ENCODE results near the gene ALKBH2. TPM values are rescaled to one million over a fixed set of nuclear protein-coding genes. Genes with fewer than 3 reads are reported as not detected.

Gene ALKBH2
- total and polyA plus RNA-seq, 2 experiments from 2014 or later: 14.0 to 22.1 TPM

DNA sequence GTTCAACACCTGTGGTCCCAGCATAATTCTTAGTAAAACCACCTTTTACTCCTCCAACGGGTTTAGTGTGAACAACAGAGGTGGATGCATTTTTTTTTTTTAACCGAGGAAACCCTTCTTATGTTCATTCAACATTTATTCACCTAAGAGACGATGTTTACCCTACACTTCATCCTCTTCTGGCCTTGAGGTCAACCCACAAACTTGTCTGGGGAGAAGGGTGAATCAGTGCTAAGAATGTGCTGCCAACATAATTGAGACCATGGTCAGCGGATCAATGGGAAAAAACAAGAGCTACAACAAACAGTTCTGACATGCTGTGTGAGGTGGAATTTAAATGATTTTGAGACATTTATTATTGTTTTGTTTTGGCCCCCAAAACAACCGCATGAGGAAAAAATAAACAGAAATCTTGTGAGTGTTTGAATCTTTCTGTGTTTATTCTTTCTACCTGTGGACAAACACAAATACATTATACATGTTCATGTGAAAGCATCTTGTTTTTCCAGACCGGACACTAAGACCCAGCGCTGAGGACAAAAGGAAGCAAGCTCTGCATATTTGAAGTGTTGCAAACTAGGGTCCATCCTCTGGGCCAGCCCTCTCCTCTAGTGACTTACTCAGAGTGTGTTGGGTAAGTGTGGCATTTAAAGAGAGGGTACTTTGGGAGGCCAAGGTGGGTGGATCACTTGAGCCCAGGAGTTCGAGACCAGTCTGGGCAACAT lies 46.0 kb downstream of the ALKBH2 start:
- H3K4me2 ChIP-seq: no peak overlapping the region
- no peak overlapping the region for H3K27ac ChIP-seq

DNA sequence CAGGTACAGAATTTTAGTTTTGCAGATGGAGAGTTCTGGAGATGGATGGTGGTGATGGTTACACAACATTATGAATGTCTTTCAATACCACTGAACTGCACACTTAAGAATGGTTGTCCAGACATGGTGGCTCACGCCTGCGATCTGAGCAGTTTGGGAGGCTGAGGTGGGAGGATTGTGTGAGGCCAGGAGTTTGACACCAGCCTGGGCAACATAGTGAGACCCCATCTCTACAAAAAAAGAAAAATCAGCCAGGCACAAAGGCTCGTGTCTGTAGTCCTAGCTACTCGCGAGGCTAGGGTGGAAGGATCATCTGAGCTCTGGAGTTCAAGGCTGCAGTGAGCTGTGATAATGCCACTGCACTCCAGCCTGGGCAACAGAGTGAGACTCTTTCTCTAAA lies 49.0 kb downstream of the ALKBH2 start:
- 92% methylated on average over 5 of the region's 5 CpGs for WGBS (ENCODE audit: low lambda C conversion rate, missing lambda C conversion rate)

More for the DNA sequence above, 46.0 kb downstream of the ALKBH2 start:
- Histone ChIP-seq H3K9me2 (replicated peaks; ENCODE audit: insufficient read depth) (no peaks in the 10 kb centered on the region), H3K4me3 (no peak overlapping the region), H4K20me1 (ENCODE audit: insufficient read depth, poor library complexity, severe bottlenecking) (no peaks in the 10 kb centered on the region), H3K4me1 (ENCODE audit: insufficient read depth) (no peaks in the 10 kb centered on the region), H3K79me2 (no peaks in the 10 kb centered on the region), H2AFZ (no peak overlapping the region), H3K36me3 (replicated peaks; ENCODE audit: insufficient read depth, low read depth) (no peaks in the 10 kb centered on the region), H3K9me3 (ENCODE audit: low read depth) (no peaks in the 10 kb centered on the region), H3K27me3 (peaks cover 10% of the 10 kb centered on the region)
- TF ChIP-seq EZH2 (IDR thresholded peaks at IDR 0.05; ENCODE audit: borderline replicate concordance): no peak
- TF ChIP-seq EZH2phosphoT487 (IDR thresholded peaks at IDR 0.05; ENCODE audit: low read depth, severe bottlenecking, unreplicated experiment): no peak
- TF ChIP-seq, protein P1, sequence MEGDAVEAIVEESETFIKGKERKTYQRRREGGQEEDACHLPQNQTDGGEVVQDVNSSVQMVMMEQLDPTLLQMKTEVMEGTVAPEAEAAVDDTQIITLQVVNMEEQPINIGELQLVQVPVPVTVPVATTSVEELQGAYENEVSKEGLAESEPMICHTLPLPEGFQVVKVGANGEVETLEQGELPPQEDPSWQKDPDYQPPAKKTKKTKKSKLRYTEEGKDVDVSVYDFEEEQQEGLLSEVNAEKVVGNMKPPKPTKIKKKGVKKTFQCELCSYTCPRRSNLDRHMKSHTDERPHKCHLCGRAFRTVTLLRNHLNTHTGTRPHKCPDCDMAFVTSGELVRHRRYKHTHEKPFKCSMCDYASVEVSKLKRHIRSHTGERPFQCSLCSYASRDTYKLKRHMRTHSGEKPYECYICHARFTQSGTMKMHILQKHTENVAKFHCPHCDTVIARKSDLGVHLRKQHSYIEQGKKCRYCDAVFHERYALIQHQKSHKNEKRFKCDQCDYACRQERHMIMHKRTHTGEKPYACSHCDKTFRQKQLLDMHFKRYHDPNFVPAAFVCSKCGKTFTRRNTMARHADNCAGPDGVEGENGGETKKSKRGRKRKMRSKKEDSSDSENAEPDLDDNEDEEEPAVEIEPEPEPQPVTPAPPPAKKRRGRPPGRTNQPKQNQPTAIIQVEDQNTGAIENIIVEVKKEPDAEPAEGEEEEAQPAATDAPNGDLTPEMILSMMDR (IDR thresholded peaks at IDR 0.05; ENCODE audit: poor library complexity): no peak
- WGBS (ENCODE audit: low lambda C conversion rate, missing lambda C conversion rate): 81% methylated on average over 8 of the region's 8 CpGs
- no peak for DNase-seq (ENCODE audit: low spot score)

More for the DNA sequence above, 49.0 kb downstream of the ALKBH2 start:
- no peak overlapping the region for H3K27ac ChIP-seq
- no peaks in the 10 kb centered on the region for H3K79me2 ChIP-seq
- H3K4me2 ChIP-seq: no peak overlapping the region
- H4K20me1 ChIP-seq (ENCODE audit: insufficient read depth, poor library complexity, severe bottlenecking): no peaks in the 10 kb centered on the region
- no peak for DNase-seq (ENCODE audit: low spot score)
- H2AFZ ChIP-seq: no peak overlapping the region
- H3K4me1 ChIP-seq (ENCODE audit: insufficient read depth): no peaks in the 10 kb centered on the region
- no peaks in the 10 kb centered on the region for H3K36me3 ChIP-seq (replicated peaks; ENCODE audit: insufficient read depth, low read depth)
- H3K9me3 ChIP-seq (ENCODE audit: low read depth): no peaks in the 10 kb centered on the region
- TF ChIP-seq, protein P1 (IDR thresholded peaks at IDR 0.05; ENCODE audit: poor library complexity): no peak
- TF ChIP-seq EZH2 (IDR thresholded peaks at IDR 0.05; ENCODE audit: borderline replicate concordance) (no peak), EZH2phosphoT487 (IDR thresholded peaks at IDR 0.05; ENCODE audit: low read depth, severe bottlenecking, unreplicated experiment) (no peak)
- no peaks in the 10 kb centered on the region for H3K9me2 ChIP-seq (replicated peaks; ENCODE audit: insufficient read depth)
- H3K27me3 ChIP-seq: peaks cover 10% of the 10 kb centered on the region
- H3K4me3 ChIP-seq: no peak overlapping the region

Small RNA genes within 50 kb of the gene (small RNA-seq; reads per million reads assigned to genes)
- not detected for gene RNA5SP372

Other genes starting within 250 kb of the ALKBH2 start
- gene SSH1, start 235.9 kb downstream of the ALKBH2 start, total RNA-seq: 8.2 and 8.9 TPM in 2 replicates
- gene SSH1, start 235.9 kb downstream of the ALKBH2 start, polyA plus RNA-seq: 7.4 and 12.2 TPM in 2 replicates
- 0.90 and 2.2 TPM in 2 replicates for gene DAO, start 213.4 kb downstream of the ALKBH2 start, total RNA-seq
- gene DAO, start 213.4 kb downstream of the ALKBH2 start, polyA plus RNA-seq: 0.41 and 0.88 TPM in 2 replicates
- 0.27 TPM in 1 of 2 replicates, not detected in the other for gene SVOP, start 72.4 kb downstream of the ALKBH2 start, total RNA-seq
- 0.45 TPM in 1 of 2 replicates, not detected in the other for gene SVOP, start 72.4 kb downstream of the ALKBH2 start, polyA plus RNA-seq
- 13.8 and 19.8 TPM in 2 replicates for gene USP30, start 40.9 kb downstream of the ALKBH2 start, total RNA-seq
- 11.2 and 12.5 TPM in 2 replicates for gene USP30, start 40.9 kb downstream of the ALKBH2 start, polyA plus RNA-seq
- 35.7 and 40.4 TPM in 2 replicates for gene UNG, start 4.1 kb upstream of the ALKBH2 start, total RNA-seq
- 35.3 and 41.2 TPM in 2 replicates for gene UNG, start 4.1 kb upstream of the ALKBH2 start, polyA plus RNA-seq
- 9.3 and 13.3 TPM in 2 replicates for gene ACACB, start 23.1 kb upstream of the ALKBH2 start, total RNA-seq
- gene ACACB, start 23.1 kb upstream of the ALKBH2 start, polyA plus RNA-seq: 3.8 and 3.9 TPM in 2 replicates
- not detected in 2 replicates for gene FOXN4, start 215.8 kb upstream of the ALKBH2 start, total RNA-seq
- not detected in 2 replicates for gene FOXN4, start 215.8 kb upstream of the ALKBH2 start, polyA plus RNA-seq